ENCODE measurements around the gene PLIN5. TPM values are rescaled to one million over a fixed set of nuclear protein-coding genes. Genes with fewer than 3 reads are reported as not detected.

The PLIN5 gene
- 5.8 TPM for total RNA-seq

GRCh38 chr19:4534836-4535658 is at the start of gene PLIN5:
PLIN5 (minus strand) TSS chr19:4535224; CDS start chr19:4534074, 1,150 bp downstream.

GRCh38 chr19:4559569-4559968 is 24.5 kb upstream of the PLIN5 start, which contains the start of gene SEMA6B:
SEMA6B (minus strand) TSS chr19:4559684; CDS start chr19:4558457, 1,227 bp downstream.

GRCh38 chr19:4539693-4540581 is 4.9 kb upstream of the PLIN5 start, which contains the start of gene LRG1:
LRG1 (minus strand) TSS chr19:4540036; CDS start chr19:4540013, 23 bp downstream.

GRCh38 chr19:4518345-4519171 is 16.5 kb downstream of the PLIN5 start, which contains the start of gene PLIN4:
PLIN4 (minus strand) TSS chr19:4518486; CDS start chr19:4518272, 214 bp downstream.

Other genes with a start within 250 kb of the PLIN5 start
- gene TMIGD2, start 232.8 kb downstream of the PLIN5 start, total RNA-seq = 0.70 TPM
- gene FSD1, start 230.6 kb downstream of the PLIN5 start, total RNA-seq = 2.9 TPM
- 22.6 TPM for gene STAP2, start 196.4 kb downstream of the PLIN5 start, total RNA-seq
- gene MPND, start 191.7 kb downstream of the PLIN5 start, total RNA-seq = 14.0 TPM
- gene SH3GL1, start 134.7 kb downstream of the PLIN5 start, total RNA-seq = 34.4 TPM
- 15.5 TPM for gene CHAF1A, start 132.6 kb downstream of the PLIN5 start, total RNA-seq
- gene UBXN6, start 77.4 kb downstream of the PLIN5 start, total RNA-seq = 146 TPM
- gene HDGFL2, start 62.9 kb downstream of the PLIN5 start, total RNA-seq = 50.0 TPM
- 10.6 TPM for gene PLIN4, start 16.7 kb downstream of the PLIN5 start, total RNA-seq
- 2.3 TPM for gene LRG1, start 4.8 kb upstream of the PLIN5 start, total RNA-seq
- gene SEMA6B, start 24.5 kb upstream of the PLIN5 start, total RNA-seq = 6.4 TPM
- 15.0 TPM for gene TNFAIP8L1, start 104.3 kb upstream of the PLIN5 start, total RNA-seq
- 57.6 TPM for gene MYDGF, start 135.1 kb upstream of the PLIN5 start, total RNA-seq
- 33.9 TPM for gene DPP9, start 188.6 kb upstream of the PLIN5 start, total RNA-seq